ENCODE results near the gene LARP4B. TPM values are rescaled to one million over a fixed set of nuclear protein-coding genes. Genes with fewer than 3 reads are reported as not detected.
"Not testable (repeated sequence)": the region's sequence is repeated elsewhere in the genome, so short reads cannot be mapped to it uniquely, and the experiment has no call there.

LARP4B gene
- total RNA-seq, 1 experiment from 2014 or later: 15.3 TPM

DNA sequence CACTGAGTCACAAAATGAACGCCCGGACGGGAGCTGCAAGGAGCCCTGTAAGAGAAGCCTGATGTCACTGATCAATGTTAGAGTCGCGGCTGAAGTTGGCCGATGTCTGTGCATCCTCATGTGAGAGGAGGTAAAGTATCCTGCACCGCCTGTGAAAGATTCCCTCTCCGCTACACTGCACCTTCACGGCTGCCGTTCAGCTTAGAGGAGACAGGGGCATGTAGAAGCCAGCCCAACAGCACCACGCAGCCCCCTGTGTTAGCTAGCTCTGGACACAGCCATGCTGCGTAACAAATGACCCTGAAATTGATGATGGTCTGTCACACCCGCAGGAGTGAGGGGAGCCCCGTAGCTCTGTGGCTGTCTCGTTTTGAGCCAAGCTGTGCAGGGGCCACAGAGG, 160.5 kb downstream of the LARP4B start:
- DNase-seq (ENCODE audit: low read depth): no peak
- in situ Hi-C loops (cut with HindIII; ENCODE audit: low pct_unique_long_range_greater_than_20kb, low sequenced_read_pairs): no loop called here

DNA sequence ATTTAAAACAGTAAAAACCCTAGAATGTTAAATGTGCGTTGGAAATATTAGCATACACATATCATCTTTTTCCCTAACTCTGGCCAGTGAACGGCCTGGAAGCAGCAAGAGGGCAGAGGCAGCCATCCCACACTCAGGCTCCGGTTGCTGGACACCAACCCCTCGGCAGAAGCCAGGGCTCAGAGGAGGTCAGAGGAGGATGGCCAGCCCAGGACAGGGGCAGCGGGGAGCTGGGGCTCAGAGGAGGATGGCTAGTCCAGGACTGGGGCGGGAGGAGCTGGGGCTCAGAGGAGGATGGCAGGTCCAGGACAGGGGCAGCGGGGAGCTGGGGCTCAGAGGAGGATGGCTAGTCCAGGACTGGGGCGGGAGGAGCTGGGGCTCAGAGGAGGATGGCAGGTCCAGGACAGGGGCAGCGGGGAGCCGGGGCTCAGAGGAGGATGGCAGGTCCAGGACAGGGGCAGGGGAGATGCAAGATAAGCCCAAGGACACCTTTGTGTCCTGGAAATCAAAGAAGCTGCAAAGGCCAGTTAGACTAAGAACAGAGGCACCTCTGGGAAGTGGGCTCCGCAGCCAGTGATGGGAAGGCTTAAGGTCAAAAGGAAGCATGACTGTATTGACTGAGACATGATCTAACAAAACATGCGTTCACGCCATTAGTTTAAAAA, 161.3 kb downstream of the LARP4B start:
- in situ Hi-C loops (cut with HindIII; ENCODE audit: low pct_unique_long_range_greater_than_20kb, low sequenced_read_pairs); DNase-seq (ENCODE audit: low read depth): not testable (repeated sequence)

DNA sequence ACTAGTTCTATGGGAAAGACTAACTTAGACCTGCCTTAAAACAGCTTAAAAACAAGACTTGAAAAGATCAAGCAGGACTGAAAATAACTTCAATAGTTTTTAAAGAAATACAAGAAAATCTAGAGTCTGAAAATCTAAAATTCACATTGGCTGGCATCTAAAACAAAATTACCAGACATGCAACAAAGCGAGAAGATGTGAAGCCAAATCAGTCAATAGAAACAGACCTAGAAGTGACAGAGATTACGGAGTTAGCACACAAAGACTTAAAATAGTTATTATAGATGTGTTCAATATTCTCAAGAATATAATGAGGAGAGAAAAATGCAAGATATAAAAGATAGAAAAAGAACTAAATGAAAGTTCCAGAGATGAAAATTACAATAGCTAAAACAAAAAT, 163.7 kb downstream of the LARP4B start:
- in situ Hi-C loops (cut with HindIII; ENCODE audit: low pct_unique_long_range_greater_than_20kb, low sequenced_read_pairs): no loop called here
- no peak for DNase-seq (ENCODE audit: low read depth)

- in situ Hi-C loops (cut with HindIII; ENCODE audit: low pct_unique_long_range_greater_than_20kb, low sequenced_read_pairs): no loop called here
- no peak for DNase-seq (ENCODE audit: low read depth)
These were observed 164.3 kb downstream of the LARP4B start for GRCh38 chr10:767211-767610.

GRCh38 chr10:761376-761775, 170.1 kb downstream of the LARP4B start:
- in situ Hi-C loops (cut with HindIII; ENCODE audit: low pct_unique_long_range_greater_than_20kb, low sequenced_read_pairs): no loop called here

DNA sequence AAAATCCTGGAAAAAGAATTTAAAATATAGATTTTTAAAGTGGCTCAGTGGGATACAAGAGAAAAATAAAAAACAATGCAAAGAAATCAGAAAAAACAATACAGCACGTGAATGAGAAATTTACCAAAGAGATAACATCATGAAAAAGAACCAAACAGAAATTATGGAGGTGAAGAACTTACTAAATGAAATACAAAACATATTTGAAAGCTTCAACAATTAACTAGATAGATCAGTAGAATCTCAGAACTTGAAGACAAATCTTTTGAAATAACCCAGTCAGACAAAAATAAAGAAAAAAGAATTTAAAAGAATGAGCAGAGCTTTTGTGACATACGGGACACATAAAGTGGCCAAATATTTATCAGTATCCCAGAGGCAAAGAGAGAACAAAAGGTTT, 170.9 kb downstream of the LARP4B start:
- in situ Hi-C loops (cut with HindIII; ENCODE audit: low pct_unique_long_range_greater_than_20kb, low sequenced_read_pairs): no loop called here
- no peak for DNase-seq (ENCODE audit: low read depth)

More at GRCh38 chr10:761376-761775, 170.1 kb downstream of the LARP4B start:
- DNase-seq (ENCODE audit: low read depth): no peak

DNA sequence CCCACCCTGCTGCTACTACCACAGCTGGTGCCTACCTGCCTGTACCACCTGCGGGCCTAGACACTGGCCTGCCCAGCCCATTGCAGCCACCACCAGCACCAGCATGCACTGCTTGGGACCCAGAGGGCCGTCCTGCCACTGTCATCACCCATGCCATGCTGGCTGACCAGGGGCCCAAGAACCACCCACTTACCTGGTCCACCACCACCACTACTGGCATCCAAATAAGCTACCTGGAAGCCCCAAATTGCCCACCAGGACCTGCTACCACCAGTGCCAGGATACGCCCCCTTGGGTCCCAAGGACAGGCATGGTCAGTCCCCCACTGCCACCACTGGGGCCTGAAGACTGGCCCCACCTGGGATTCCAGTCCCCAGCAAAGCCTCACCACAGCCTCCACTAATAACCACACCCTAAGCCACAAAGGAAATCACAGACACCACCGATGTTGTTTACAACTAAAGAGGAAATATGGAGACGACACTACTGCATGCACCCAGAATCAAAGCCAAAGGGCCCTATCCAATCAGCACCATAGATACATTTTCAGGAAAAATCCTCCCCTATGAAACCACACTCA, 171.5 kb downstream of the LARP4B start:
- in situ Hi-C loops (cut with HindIII; ENCODE audit: low pct_unique_long_range_greater_than_20kb, low sequenced_read_pairs): loop anchor here (10.0 kb wide), 1 partner anchor 225 kb away; the partner anchor contains the start of gene GTPBP4

More for the DNA sequence above, 171.5 kb downstream of the LARP4B start:
- no peak for DNase-seq (ENCODE audit: low read depth)

Other genes starting within 250 kb of the LARP4B start
- 4.9 and 18.5 TPM in 2 replicates for gene DIP2C, start 242.0 kb downstream of the LARP4B start, total RNA-seq (2014; rRNA removed; shearing (Covaris generic); ENCODE audit: low replicate concordance)
- gene GTPBP4, start 56.7 kb upstream of the LARP4B start, total RNA-seq (2014; rRNA removed; shearing (Covaris generic); ENCODE audit: low replicate concordance): 58.9 and 80.1 TPM in 2 replicates
- gene IDI2, start 94.2 kb upstream of the LARP4B start, total RNA-seq (2014; rRNA removed; shearing (Covaris generic); ENCODE audit: low replicate concordance): not detected in 2 replicates
- 105 and 123 TPM in 2 replicates for gene IDI1, start 117.4 kb upstream of the LARP4B start, total RNA-seq (2014; rRNA removed; shearing (Covaris generic); ENCODE audit: low replicate concordance)
- 2.3 and 5.4 TPM in 2 replicates for gene WDR37, start 124.7 kb upstream of the LARP4B start, total RNA-seq (2014; rRNA removed; shearing (Covaris generic); ENCODE audit: low replicate concordance)

Data from Caki2 (cell line).